Endothelial cell of umbilical vein (primary cell): Measurements from ENCODE around the gene IMPA2. TPM values are rescaled to one million over a fixed set of nuclear protein-coding genes. Genes with fewer than 3 reads are reported as not detected.

Experiments used
- BruUV-seq: library from RNA; stranded (reverse); fragments of 400-500 nt; replicated peaks from 2 replicates; lab custom pipeline; 2021; lab: Mats Ljungman, UMichigan
- CTCF ChIA-PET: fragments of 300-600, 350-600 bp; sonication (Branson Sonifier 250); formaldehyde crosslinking; loops from one replicate; lab custom pipeline; 2021; ENCODE audit warnings: antibody characterized with exemption, inconsistent platforms; lab: Charles Lee
- POLR2A ChIA-PET: fragments of 300-600, 350-600 bp; sonication (Branson Sonifier 250); formaldehyde crosslinking; loops from one replicate; lab custom pipeline; 2021; ENCODE audit warnings: antibody characterized with exemption, inconsistent platforms; lab: Charles Lee
- DNase-seq: peaks from one replicate; pipeline ENCODE4 v3.0.0-alpha.2; 2011; ENCODE audit warnings: low read depth, low spot score
- FAIRE-seq: peaks from 2 replicates; lab custom pipeline; 2011; peaks lifted over from hg19 to GRCh38; lab: Jason Lieb, UNC
- H2AFZ ChIP-seq: 2 replicates; pipeline ENCODE4 v1.6.0; 2012; ENCODE audit warnings: low read depth, low read length, control low read depth, inconsistent platforms
- H3K27ac ChIP-seq: 2 replicates; pipeline ENCODE4 v1.5.1; 2011; ENCODE audit warnings: low read depth, mild to moderate bottlenecking, control low read depth, low read length, moderate library complexity; ENCODE audit not compliant: insufficient read depth
- H3K27me3 ChIP-seq, 2 experiments: 2 replicates each; pipeline versions ENCODE4 v1.6.0 to v1.6.1; 2011; ENCODE audit warnings: low read length in 2 of 2, mixed read lengths in 1 of 2; ENCODE audit not compliant: control insufficient read depth in 2 of 2, insufficient read depth in 2 of 2
- H3K36me3 ChIP-seq, 2 experiments: 2 replicates in 1 of 2; 3 replicates in 1 of 2; pipeline ENCODE4 v1.5.1; 2011; ENCODE audit warnings: low read length in 2 of 2, mild to moderate bottlenecking in 1 of 2, moderate library complexity in 1 of 2; ENCODE audit not compliant: control insufficient read depth in 2 of 2, insufficient read depth in 2 of 2; ENCODE audit errors: extremely low read depth in 1 of 2
- H3K4me1 ChIP-seq: 3 replicates; pipeline ENCODE4 v1.5.1; 2011; ENCODE audit warnings: mild to moderate bottlenecking, low read length; ENCODE audit not compliant: control insufficient read depth, insufficient read depth; ENCODE audit errors: extremely low read depth
- H3K4me2 ChIP-seq: 2 replicates; pipeline ENCODE4 v1.6.1; 2011; ENCODE audit warnings: low read length, control low read depth, mixed read lengths; ENCODE audit not compliant: insufficient read depth
- H3K4me3 ChIP-seq, 3 experiments: fragments of 200-600 bp in 1 of 3; sonication (generic), shearing (Covaris generic) in 1 of 3; replicated peaks in 1 of 3; 2 replicates each; pipeline ENCODE4 v1.5.1; 2011 to 2016; ENCODE audit warnings: control low read depth in 3 of 3, low read length in 3 of 3, mild to moderate bottlenecking in 2 of 3, inconsistent platforms in 1 of 3, low read depth in 1 of 3, moderate library complexity in 1 of 3; ENCODE audit not compliant: insufficient read depth in 1 of 3
- H3K79me2 ChIP-seq: 2 replicates; pipeline ENCODE4 v1.6.0; 2012; ENCODE audit warnings: low read length, inconsistent platforms; ENCODE audit not compliant: control insufficient read depth, insufficient read depth
- H3K9ac ChIP-seq: replicated peaks from 2 replicates; pipeline ENCODE3; 2011; ENCODE audit warnings: low read length, control low read depth; ENCODE audit not compliant: insufficient read depth; ENCODE audit errors: extremely low read depth
- H3K9me1 ChIP-seq: replicated peaks from 3 replicates; pipeline ENCODE4 v1.6.0; 2011; ENCODE audit warnings: mild to moderate bottlenecking, low read length; ENCODE audit not compliant: control insufficient read depth, insufficient read depth; ENCODE audit errors: extremely low read depth
- H3K9me3 ChIP-seq: replicated peaks from 2 replicates; pipeline ENCODE4 v1.5.1; 2012; ENCODE audit warnings: low read length, inconsistent platforms; ENCODE audit not compliant: control insufficient read depth, insufficient read depth
- H4K20me1 ChIP-seq: replicated peaks from 2 replicates; pipeline ENCODE3; 2011; ENCODE audit warnings: mild to moderate bottlenecking, low read length; ENCODE audit not compliant: control insufficient read depth, insufficient read depth; ENCODE audit errors: extremely low read depth
- EZH2 ChIP-seq: IDR thresholded peaks from 2 replicates; pipeline ENCODE4 v1.6.1; 2012; ENCODE audit warnings: borderline replicate concordance, low read depth, mild to moderate bottlenecking, moderate library complexity, low read length, inconsistent platforms; ENCODE audit not compliant: severe bottlenecking
- FOS ChIP-seq: IDR thresholded peaks from 2 replicates; pipeline ENCODE4 v1.6.1; 2011; ENCODE audit warnings: mild to moderate bottlenecking, low read length, moderate library complexity, borderline replicate concordance; ENCODE audit not compliant: insufficient read depth
- GATA2 ChIP-seq: IDR thresholded peaks from 2 replicates; pipeline ENCODE4 v1.7.0; 2011; ENCODE audit warnings: low read depth, mild to moderate bottlenecking, moderate library complexity, mixed read lengths, low read length; ENCODE audit not compliant: insufficient read length, insufficient read depth
- JUN ChIP-seq: IDR thresholded peaks from 2 replicates; pipeline ENCODE4 v1.6.1; 2011; ENCODE audit warnings: borderline replicate concordance, low read depth; ENCODE audit not compliant: insufficient read length, insufficient read depth
- MYC ChIP-seq: IDR thresholded peaks from one replicate; pipeline ENCODE4 v1.6.1; 2011; ENCODE audit warnings: mild to moderate bottlenecking, low read depth, low read length
- POLR2A ChIP-seq: IDR thresholded peaks from 2 replicates; pipeline ENCODE4 v1.6.1; 2012; ENCODE audit warnings: low read depth, mild to moderate bottlenecking, control low read depth, low read length
- POLR2AphosphoS5 ChIP-seq: IDR thresholded peaks from 2 replicates; pipeline ENCODE4 v1.6.1; 2012; ENCODE audit warnings: low read depth, mild to moderate bottlenecking, control low read depth, low read length, moderate library complexity; ENCODE audit not compliant: insufficient read depth
- dilution Hi-C: fragments of 300-500 bp; cut with MboI; formaldehyde crosslinking; loops from one replicate; pipeline ENCODE4 v1.15.0; 2019; ENCODE audit warnings: low sequenced_read_pairs; ENCODE audit not compliant: extremely low pct_ligation_motif_present
- intact Hi-C: fragments of 100-400 bp; cut with micrococcal nuclease; formaldehyde crosslinking; loops from one replicate; pipeline ENCODE4 v1.10.0; 2022
- polyA plus RNA-seq, 4 experiments: library from polyadenylated mRNA; depleted of rRNA in 3 of 4; stranded (reverse) in 3 of 4; unstranded in 1 of 4; fragments of >200 nt; gene quantifications; 2 replicates each; pipeline versions ENCODE4 v1.2.1 to v1.2.3, GENCODE V29; 2011 to 2012; ENCODE audit warnings: missing spikeins in 1 of 4
- total RNA-seq: library from RNA; stranded (reverse); gene quantifications from 2 replicates; pipeline ENCODE4 v1.2.3, GENCODE V29; 2021
- TF ChIP-seq, protein P1 (sequence below): IDR thresholded peaks from 2 replicates; pipeline ENCODE4 v1.6.1; 2011; ENCODE audit not compliant: insufficient read depth, insufficient read length
- TF ChIP-seq, protein P2 (sequence below), 2 donors: IDR thresholded peaks; 1 replicate in 1 of 2; 2 replicates in 1 of 2; pipeline ENCODE4 v1.5.1; 2011; ENCODE audit warnings: low read length in 2 of 2, mild to moderate bottlenecking in 2 of 2, moderate library complexity in 2 of 2, control low read depth in 1 of 2, inconsistent platforms in 1 of 2, low read depth in 1 of 2; ENCODE audit not compliant: insufficient read depth in 1 of 2; ENCODE audit errors: extremely low read depth in 1 of 2

Gene IMPA2
- total and polyA plus RNA-seq, 2 donors (not counting 3 experiments of a cell fraction or from before 2014, with no cell fraction given), result 6.1 to 8.0 TPM

DNA sequence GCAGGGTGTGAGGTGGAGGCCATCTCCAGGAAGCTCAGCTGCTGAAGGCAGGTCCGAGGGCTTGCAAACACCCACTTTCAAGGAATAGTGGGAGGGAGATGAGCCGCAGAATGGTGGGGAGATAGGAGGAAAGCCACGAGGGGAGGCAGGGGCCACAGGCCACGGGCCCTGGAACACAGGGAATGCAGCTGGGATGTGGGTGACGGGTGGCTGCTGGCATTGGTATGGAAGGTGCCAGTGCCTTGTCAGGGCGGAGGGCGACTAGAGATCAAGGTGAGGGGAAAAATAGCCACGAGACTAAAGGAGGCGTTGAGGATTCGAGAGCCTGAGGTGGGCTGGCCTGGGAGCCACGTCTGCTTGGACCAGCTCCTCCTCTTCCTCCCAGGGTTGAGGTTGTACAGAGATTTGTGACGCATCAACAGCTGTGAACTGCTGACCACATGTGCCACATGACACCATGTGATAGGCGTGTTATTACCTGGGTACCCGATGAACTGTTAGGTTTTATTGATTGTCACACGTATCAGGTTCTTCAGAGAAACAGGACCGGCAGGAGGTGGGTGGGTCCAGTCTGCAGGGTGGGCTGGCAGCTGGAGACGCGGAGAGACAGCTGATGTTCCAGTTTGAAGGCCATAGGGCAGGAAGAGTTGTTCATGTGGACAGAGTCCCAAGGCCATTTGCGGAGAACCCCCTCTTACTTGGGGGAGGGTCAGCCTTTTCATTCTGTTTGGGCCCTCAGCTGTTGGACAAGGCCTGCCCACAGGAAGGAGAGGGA lies 9.9 kb downstream of the IMPA2 start:
- TF ChIP-seq, protein P1, sequence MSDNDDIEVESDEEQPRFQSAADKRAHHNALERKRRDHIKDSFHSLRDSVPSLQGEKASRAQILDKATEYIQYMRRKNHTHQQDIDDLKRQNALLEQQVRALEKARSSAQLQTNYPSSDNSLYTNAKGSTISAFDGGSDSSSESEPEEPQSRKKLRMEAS, result no peak
- no peaks in the 10 kb centered on the region for H3K9me3 ChIP-seq
- H3K27ac ChIP-seq, result no peak overlapping the region
- H3K27me3 ChIP-seq, result no peaks in the 10 kb centered on the region
- H3K4me2 ChIP-seq, result no peak overlapping the region
- H3K4me1 ChIP-seq, result peaks cover 6% of the 10 kb centered on the region
- H4K20me1 ChIP-seq, result no peaks in the 10 kb centered on the region
- no TSS peak for BruUV-seq
- no peak overlapping the region for H3K9ac ChIP-seq
- ChIA-PET POLR2A (interaction anchor here (0.7 kb wide), 1 partner anchor 319 kb away, joined by 5 read pairs; no protein-coding TSS in a partner anchor), CTCF (interaction anchor here (0.9 to 10.9 kb wide), 4 partner anchors 8 to 54 kb away, joined by 3 to 717 read pairs (median 4); partner anchors contain the start of gene IMPA2)
- no peaks in the 10 kb centered on the region for H3K79me2 ChIP-seq
- intact Hi-C loops, result no loop called here
- no peak for DNase-seq
- no peak overlapping the region for H2AFZ ChIP-seq
- no peak for FAIRE-seq
- dilution Hi-C loops, result no loop called here
- no peak overlapping the region for H3K4me3 ChIP-seq
- no peaks in the 10 kb centered on the region for H3K9me1 ChIP-seq
- H3K36me3 ChIP-seq, result no peaks in the 10 kb centered on the region

DNA sequence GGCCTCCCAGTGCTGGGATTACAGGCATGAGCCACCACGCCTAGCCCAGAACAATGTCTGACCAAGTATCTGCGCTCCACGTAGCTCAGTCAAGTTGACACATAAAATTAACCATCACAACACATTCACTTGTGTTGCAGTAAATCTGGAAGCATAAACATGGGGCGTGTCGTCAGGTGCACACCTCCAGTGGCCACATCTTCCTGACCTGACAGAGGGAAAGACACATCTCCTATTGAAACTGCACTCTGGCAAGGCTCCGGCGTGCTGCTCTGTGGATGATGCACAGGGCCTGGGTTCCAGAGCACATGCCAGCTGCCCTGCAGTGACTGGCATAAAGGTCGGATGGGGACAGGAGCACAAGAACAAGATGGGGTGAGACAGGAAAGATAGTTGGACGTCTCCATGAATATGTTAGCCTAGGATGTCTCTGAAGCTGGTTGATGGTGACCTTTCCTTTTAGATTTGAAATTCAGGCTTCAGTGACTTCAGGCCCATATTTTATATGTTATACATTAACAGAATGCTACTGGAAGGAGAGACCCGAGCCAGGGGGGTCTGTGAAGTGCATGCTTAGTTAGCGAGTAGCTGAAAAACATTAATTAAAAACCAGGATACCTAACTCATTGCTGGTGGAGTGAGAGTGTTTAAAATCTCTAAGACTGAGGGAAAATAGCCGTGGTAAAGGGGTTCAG lies 10.9 kb downstream of the IMPA2 start:
- no TSS peak for BruUV-seq
- intact Hi-C loops, result no loop called here
- Histone ChIP-seq H3K27me3 (no peaks in the 10 kb centered on the region), H4K20me1 (no peaks in the 10 kb centered on the region), H3K79me2 (no peaks in the 10 kb centered on the region), H3K9ac (no peak overlapping the region), H3K27ac (no peak overlapping the region), H3K36me3 (no peaks in the 10 kb centered on the region), H3K9me1 (no peaks in the 10 kb centered on the region), H3K4me2 (no peak overlapping the region), H3K4me3 (no peak overlapping the region), H3K9me3 (no peaks in the 10 kb centered on the region), H2AFZ (no peak overlapping the region), H3K4me1 (peaks cover 6% of the 10 kb centered on the region)
- ChIA-PET POLR2A (no interaction called here), CTCF (interaction anchor here (1.2 to 10.9 kb wide), 4 partner anchors 9 to 56 kb away, joined by 3 to 717 read pairs (median 20); no protein-coding TSS in a partner anchor)
- no peak for DNase-seq
- TF ChIP-seq MYC (no peak), JUN (no peak), POLR2AphosphoS5 (no peak), POLR2A (no peak), FOS (no peak), GATA2 (no peak), EZH2 (no peak)
- TF ChIP-seq, protein P1, result no peak
- TF ChIP-seq, protein P2, sequence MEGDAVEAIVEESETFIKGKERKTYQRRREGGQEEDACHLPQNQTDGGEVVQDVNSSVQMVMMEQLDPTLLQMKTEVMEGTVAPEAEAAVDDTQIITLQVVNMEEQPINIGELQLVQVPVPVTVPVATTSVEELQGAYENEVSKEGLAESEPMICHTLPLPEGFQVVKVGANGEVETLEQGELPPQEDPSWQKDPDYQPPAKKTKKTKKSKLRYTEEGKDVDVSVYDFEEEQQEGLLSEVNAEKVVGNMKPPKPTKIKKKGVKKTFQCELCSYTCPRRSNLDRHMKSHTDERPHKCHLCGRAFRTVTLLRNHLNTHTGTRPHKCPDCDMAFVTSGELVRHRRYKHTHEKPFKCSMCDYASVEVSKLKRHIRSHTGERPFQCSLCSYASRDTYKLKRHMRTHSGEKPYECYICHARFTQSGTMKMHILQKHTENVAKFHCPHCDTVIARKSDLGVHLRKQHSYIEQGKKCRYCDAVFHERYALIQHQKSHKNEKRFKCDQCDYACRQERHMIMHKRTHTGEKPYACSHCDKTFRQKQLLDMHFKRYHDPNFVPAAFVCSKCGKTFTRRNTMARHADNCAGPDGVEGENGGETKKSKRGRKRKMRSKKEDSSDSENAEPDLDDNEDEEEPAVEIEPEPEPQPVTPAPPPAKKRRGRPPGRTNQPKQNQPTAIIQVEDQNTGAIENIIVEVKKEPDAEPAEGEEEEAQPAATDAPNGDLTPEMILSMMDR (IDR thresholded peaks at IDR 0.05; ENCODE audit: extremely low read depth in 1 of 2, insufficient read depth in 1 of 2, low read depth in 1 of 2, low read length in 2 of 2), result no peak
- dilution Hi-C loops, result no loop called here
- FAIRE-seq, result no peak
